Effector CD4-positive, alpha-beta T cell (primary cell): ENCODE measurements around the gene HOXD9.

Source experiments
- DNase-seq: peaks from one replicate; pipeline ENCODE4 v3.0.0-alpha.2; 2020

The HOXD9 gene

GRCh38 chr2:176085861-176086771 is 36.4 kb upstream of the HOXD9 start:
- no peak for DNase-seq

GRCh38 chr2:176087330-176088047 is 35.0 kb upstream of the HOXD9 start:
- DNase-seq, result no peak

GRCh38 chr2:176088048-176088936 is 34.2 kb upstream of the HOXD9 start:
- DNase-seq, result no peak

GRCh38 chr2:176088937-176089842 is 33.3 kb upstream of the HOXD9 start:
- no peak for DNase-seq

- DNase-seq, result no peak
Measured at GRCh38 chr2:176089843-176090395, 32.6 kb upstream of the HOXD9 start.

- no peak for DNase-seq
Measured at GRCh38 chr2:176090862-176091261, 31.7 kb upstream of the HOXD9 start.

GRCh38 chr2:176091329-176092258 is 30.9 kb upstream of the HOXD9 start:
- no peak for DNase-seq

- DNase-seq, result no peak
Measured at GRCh38 chr2:176092270-176093144, 30.0 kb upstream of the HOXD9 start, which contains the start of gene HOXD13. TSS of gene HOXD13 (plus strand) at chr2:176092721. CDS start at chr2:176092891, 170 bp downstream.

- no peak for DNase-seq
Measured at GRCh38 chr2:176093145-176093897, 29.2 kb upstream of the HOXD9 start.

- DNase-seq, result no peak
Measured at GRCh38 chr2:176093898-176094249, 28.6 kb upstream of the HOXD9 start.

- DNase-seq, result no peak
Measured at GRCh38 chr2:176094349-176094748, 28.2 kb upstream of the HOXD9 start.

GRCh38 chr2:176095421-176095820 is 27.1 kb upstream of the HOXD9 start:
- DNase-seq, result no peak

GRCh38 chr2:176096243-176096985 is 26.1 kb upstream of the HOXD9 start:
- DNase-seq, result no peak

- DNase-seq, result peak; percentile 38
Measured at GRCh38 chr2:176096986-176097819, 25.3 kb upstream of the HOXD9 start.

- no peak for DNase-seq
Measured at GRCh38 chr2:176097820-176098365, 24.6 kb upstream of the HOXD9 start.

GRCh38 chr2:176098366-176099158 is 24.0 kb upstream of the HOXD9 start:
- no peak for DNase-seq
